NOMO-1 treated with dmso at 0.1 percent for 144 hours (cell line): ENCODE measurements around the gene MACIR.

Source experiments
- DNase-seq: peaks from one replicate; lab custom pipeline; 2025; ENCODE audit not compliant: unreplicated experiment; lab: John Stamatoyannopoulos, UW

Gene MACIR

GRCh38 chr5:103289024-103289423 is 30.5 kb downstream of the MACIR start:
- no peak for DNase-seq

DNA sequence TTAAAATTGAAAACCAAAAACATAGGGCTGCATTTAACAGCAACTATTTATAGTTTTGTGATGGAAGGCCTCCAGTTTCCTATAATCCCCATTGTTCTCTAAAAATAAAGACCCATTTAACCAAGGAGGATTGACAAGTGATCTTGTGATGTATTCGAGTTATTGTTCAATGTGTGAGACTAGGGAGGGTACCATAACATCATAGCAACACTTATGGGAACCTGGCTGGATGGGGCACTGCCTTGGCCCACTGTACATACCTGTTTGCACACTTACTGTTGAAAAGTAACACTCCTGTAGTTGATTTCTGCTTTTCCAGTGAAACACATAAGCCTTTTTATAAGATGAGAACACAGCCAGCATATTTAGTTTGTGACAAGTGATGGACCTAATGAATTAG is 32.3 kb downstream of the MACIR start:
- DNase-seq: no peak

- no peak for DNase-seq
Measured at GRCh38 chr5:103291606-103292005, 33.0 kb downstream of the MACIR start.

DNA sequence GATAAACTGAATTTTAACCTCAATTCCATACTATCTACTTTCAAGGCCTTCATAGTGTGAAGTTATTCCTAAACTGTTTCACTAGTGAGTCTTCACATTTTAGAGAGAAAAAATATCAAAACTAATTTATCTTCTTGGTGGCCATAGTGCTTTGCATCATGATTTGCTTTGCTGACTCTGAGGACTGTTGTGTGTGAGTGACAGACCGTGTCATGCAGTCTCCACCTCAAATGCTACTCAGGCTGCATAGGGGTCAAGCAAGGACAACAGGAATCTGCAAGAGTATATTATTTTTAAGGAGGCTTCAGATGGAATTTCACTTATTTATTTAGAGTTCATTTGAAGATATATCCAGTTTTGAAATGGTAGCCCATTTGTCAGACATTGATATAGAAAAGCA is 34.5 kb downstream of the MACIR start:
- no peak for DNase-seq

DNA sequence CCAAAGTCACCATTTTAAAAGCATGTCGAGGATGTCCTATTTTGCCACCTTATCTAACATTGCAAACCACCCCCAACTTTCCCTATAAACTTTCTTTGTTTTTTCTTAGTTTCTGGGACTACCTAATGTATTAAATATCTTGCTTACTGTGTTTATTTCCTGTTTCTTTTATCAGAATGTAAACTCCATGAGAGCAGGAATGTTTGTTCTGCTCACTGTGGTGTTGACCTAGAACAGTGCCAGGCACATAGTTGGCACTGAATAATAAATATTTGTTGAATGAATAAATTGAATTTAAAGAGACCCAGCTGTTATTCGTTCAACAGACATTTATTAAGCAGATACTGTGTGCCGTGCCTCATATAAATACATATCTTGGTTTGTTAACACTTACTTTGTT is 35.2 kb downstream of the MACIR start:
- DNase-seq: no peak

- DNase-seq: no peak
Measured at GRCh38 chr5:103294906-103295305, 36.3 kb downstream of the MACIR start.

- no peak for DNase-seq
Measured at GRCh38 chr5:103295424-103295823, 36.9 kb downstream of the MACIR start.

- no peak for DNase-seq
Measured at GRCh38 chr5:103295871-103296270, 37.3 kb downstream of the MACIR start.

DNA sequence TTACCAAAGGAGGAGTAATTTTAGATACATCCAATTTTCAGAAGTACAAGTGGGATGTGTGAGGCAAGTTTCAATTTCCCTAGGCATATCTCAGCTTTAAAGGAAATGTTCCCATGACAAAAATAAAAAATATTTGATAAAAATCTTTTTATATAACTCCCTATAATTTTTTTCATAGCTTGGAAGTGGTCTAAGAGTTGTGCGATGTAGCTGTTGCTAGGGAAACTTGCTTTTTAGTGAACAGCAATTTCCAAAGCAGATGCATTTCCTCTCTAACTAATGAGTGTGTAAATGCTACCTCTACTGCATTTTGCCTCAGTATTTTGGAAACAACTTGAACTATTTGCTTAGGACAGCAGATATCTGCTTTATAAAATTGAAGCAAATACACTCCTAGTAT is 39.6 kb downstream of the MACIR start:
- DNase-seq: no peak

DNA sequence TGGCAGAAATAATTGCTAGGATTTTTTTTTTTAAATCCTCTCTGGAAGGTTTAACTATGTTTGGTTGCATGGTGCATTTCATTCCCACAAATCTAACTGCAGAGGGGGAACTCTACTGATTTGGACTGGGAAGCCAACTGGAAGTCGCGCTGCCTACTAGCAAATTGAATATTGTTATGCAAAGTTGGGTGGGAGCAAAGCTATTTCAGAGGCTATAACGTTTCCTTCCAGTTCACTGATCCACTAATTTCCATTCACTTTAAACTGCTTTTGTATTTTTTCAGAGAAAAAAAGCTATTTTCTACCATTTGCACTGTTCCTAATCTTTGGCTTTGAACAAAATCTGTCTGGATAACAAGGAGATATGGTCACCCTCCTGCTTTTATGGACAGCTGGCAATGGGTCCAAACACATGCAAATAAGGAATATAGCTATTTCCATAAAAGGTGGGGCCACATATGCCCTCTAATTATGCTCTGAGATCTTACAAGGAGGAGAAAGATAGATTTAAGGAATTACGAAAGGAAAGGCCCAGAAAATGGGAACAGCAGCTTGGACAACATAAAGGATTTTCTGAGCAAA is 40.1 kb downstream of the MACIR start:
- DNase-seq: no peak

DNA sequence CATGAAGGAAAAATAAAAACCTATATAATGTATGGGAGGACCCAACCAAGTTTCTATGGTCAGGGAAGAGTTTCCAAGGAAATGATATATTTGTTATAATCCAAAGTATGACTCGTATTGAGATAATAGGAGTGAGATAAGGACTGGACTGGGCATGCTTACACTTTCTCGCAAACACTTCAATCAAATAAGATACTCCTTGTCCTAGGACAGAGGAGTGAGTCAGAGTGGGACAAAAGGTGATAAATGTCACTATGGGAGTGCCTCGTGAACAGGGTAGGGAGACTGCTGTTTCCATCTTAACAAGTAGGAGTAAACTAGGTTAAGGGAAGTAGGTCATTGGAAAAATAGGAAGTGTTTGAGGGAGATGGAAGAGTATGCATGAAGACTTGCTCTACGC is 47.2 kb downstream of the MACIR start:
- no peak for DNase-seq

GRCh38 chr5:103307470-103307869 is 48.9 kb downstream of the MACIR start:
- DNase-seq: no peak

DNA sequence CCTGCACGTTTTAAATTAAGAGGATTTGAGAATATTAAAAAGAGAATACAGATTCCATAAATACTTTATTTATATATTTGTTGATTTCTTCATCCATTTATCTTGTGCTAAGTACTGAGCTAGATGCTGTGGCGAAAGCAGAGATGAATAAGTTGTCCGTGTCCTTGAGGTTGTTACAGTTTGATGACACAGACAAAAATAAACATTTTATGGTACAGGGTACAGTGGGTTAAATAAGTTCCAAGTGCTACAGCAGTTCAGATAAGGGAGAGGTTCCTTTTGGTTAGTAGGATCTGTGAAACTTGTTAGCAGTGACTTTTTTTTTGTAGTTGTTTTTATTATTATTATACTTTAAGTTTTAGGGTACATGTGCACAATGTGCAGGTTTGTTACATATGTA is 50.2 kb downstream of the MACIR start:
- DNase-seq: no peak

DNA sequence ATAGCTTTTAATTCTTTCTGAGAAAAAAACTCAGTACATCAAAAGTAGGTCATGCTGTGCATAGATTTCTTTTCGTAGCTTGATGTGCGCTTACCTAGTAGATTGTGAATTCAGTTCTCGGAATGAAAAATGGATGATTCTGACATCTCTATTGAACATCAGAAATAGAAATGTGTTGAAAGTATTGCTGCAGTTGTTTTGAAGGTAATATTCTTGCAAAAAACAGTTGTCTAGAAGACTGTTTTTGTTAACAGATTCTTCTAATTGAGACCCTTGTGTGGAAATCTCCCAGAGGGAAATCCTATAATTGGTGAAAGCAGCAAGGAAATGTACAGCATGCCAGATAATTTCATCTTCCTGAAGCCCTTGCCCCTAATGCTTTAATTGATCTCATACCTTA is 54.5 kb downstream of the MACIR start:
- no peak for DNase-seq

- no peak for DNase-seq
Measured at GRCh38 chr5:103315455-103315854, 56.9 kb downstream of the MACIR start.

- no peak for DNase-seq
Measured at GRCh38 chr5:103327451-103327850, 68.9 kb downstream of the MACIR start.

DNA sequence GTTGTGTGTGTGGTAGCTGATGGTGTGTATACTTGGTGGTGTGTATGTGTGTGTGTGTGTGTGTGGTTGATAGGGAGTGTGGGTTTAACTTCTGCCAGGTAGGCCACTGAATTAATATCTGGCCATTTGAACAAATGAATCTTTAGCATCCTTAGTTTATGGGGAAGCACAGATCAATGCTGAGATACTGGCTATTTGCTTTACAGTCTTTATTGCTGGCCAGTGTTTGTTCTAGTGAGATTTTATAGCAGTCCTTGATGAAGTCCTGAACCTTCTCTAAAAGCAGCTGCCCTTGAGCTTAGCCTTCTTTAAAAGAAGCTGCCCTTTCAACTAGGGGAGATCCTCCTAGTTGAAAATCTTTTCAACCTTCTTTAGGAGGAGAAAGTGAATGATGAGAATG is 69.3 kb downstream of the MACIR start:
- DNase-seq: no peak
